GM19455 (cell line): ENCODE results near the gene KLK7.
"Not testable (repeated sequence)": the region's sequence is repeated elsewhere in the genome, so short reads cannot be mapped to it uniquely, and the experiment has no call there.

Experiments used
- ATAC-seq: cut with Tn5 transposase; IDR thresholded peaks from one replicate; pipeline ENCODE4 v1.9.1; 2021; ENCODE audit not compliant: unreplicated experiment

The KLK7 gene

DNA sequence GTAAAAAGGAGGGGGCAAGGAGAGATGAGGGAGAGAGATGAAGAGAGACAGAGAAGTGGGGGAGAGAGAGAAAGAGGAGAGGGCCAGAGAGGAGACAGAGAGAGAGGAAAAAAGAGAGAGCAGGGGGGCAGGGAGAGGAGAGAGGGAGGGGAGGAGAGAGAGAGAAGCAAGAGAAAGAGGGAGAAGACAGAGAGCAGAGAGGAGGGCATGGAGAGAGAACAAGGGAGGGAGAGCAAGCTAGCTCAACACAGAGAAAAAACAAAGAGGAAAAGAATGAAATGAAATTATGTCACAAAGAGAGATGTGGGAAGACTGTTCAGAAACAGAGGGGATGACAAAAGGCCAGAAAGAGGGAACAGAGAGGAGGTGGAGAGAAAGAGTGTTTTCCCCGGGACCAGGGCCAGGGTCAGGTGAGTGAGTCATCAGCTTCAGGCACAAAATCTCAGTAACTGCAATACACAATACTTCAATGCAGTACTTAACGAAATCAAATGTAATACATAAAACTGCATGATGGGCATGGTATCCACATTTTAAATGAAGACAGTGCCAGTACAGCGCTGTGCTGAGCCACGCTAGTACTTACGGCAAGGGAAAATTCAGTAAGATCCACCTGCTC, 4.8 kb downstream of the KLK7 start:
- ATAC-seq: no peak

DNA sequence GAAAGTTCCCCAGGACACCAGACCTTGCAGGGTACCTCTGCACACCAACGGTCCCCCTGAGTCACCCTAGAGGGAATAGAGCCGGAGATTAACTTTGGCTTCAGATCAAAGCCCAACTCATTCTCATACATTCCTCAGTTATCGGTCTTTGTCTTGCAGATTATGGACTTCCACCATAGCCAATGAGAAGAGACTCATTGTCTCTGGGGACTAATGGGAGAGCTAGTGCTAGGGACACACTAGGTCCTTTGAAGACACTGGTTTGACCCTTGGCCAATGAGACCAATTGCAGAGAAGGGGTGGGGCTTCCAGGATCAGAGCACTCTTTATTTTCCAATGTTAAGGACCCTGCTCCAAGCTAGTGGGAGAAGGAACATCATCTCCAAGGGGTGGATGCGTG, 6.1 kb downstream of the KLK7 start:
- ATAC-seq: no peak

DNA sequence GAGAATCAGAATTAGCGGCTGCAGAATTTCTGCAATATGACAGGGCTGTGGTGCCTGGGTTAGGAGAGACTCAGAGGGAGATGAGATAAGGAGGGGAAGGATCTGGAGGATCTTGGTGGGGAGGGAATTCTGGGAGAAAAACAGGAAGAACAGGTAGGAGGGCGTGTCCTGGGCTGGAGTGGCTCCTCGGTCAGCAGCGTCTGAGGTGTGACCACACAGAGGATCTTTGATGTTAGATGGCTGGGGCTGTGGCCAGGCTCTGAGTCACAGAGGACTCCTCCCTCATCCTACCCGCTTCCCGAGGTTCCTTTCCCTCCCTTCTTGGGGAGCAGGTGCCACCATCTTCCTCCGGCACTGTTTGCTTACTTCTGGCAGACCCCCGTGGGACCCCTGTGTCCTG, 8.0 kb downstream of the KLK7 start:
- ATAC-seq: no peak

DNA sequence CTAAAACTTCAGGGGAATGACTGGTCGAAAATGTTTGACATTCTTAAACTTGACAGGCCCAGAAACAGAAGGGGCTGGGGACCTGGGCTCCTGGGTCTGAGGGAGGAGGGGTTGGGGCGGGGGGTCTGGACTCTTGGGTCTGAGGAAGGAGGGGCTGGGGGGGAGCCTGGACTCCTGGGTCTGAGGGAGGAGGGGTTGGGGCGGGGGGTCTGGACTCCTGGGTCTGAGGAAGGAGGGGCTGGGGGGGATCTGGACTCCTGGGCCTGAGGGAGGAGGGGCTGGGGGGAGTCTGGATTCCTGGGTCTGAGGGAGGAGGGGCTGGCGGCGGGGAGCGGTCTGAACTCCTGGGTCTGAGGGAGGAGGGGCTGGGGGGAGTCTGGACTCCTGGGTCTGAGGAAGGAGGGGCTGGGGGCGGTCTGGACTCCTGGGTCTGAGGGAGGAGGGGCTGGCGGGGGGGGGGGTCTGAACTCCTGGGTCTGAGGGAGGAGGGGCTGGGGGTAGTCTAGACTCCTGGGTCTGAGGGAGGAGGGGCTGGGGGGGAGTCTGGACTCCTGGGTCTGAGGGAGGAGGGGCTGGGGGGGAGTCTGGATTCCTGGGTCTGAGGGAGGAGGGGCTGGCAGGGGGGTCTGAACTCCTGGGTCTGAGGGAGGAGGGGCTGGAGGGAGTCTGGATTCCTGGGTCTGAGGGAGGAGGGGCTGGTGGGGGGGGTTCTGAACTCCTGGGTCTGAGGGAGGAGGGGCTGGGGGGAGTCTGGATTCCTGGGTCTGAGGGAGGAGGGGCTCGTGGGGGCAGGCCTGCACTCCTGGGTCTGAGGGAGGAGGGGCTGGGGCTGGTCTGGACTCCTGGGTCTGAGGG, 8.8 kb downstream of the KLK7 start:
- no peak for ATAC-seq

DNA sequence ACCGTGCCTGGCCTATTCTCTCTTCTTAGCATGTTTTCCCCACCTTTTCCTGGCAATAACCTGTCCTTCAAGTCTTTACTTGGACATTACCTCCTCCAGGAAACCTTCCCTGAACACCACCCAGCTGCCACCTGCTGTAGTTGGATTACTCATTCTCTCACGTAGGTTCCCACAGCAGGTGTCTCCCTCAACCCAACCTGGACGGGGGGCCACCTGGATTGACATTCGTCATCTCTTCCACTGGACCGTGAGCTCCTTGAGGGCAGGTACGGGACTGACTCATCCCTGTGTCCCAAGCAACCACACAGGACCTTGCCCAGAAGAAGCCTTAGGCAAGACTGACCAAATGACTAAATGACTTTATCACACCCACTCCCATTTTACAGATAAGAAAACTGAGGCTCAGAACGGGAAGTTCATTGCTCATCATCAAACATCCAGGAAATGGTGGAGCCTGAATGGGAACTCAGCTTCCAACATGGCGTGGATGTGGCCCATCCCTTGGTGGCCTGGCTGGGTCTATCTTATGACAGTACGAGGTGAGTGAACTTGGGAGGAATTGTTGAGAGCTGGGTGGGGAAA, 10.8 kb downstream of the KLK7 start:
- ATAC-seq: no peak

DNA sequence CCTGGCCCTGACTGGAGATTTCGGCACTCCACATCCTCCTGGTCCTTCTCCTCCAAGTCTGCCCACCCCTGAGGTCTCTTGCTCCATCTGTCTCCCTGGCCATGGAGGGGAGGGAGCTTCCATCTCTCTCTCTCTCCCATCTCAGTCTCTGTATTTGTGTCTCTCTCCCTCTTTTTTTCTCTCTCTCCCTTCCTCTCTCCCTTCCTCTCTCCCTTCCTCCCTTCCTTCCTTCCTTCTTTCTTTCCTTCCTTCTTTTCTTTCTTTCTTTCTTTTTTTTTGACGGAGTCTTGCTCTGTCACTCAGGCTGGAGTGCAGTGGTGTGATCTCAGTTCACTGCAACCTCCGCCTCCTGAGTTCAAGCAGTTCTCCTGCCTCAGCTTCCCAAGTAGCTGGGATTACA, 13.9 kb downstream of the KLK7 start:
- ATAC-seq: not testable (repeated sequence)

DNA sequence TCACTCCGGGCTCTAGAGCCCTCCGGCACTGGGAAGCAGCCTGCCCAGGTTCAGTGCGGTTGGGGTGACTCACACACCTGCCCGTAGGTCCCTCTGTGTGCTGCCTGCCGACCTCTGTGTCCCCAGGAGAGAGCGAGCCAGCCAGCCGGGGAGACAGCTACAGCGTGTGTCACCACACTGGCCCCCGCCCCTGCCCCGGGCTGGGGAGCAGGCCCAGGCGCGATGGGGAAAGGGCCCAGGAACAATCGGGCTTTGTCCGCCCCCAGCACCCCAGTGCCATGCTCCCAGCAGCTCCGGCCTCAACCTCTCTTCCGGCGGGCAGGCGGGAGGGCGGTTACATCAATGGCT, 14.3 kb downstream of the KLK7 start, which contains the start of gene KLK6:
Gene KLK6, minus strand, starts transcription at position 179 of the 348 bp plus-strand sequence. CDS start 1,487 bp downstream, outside the sequence.
- ATAC-seq: no peak

DNA sequence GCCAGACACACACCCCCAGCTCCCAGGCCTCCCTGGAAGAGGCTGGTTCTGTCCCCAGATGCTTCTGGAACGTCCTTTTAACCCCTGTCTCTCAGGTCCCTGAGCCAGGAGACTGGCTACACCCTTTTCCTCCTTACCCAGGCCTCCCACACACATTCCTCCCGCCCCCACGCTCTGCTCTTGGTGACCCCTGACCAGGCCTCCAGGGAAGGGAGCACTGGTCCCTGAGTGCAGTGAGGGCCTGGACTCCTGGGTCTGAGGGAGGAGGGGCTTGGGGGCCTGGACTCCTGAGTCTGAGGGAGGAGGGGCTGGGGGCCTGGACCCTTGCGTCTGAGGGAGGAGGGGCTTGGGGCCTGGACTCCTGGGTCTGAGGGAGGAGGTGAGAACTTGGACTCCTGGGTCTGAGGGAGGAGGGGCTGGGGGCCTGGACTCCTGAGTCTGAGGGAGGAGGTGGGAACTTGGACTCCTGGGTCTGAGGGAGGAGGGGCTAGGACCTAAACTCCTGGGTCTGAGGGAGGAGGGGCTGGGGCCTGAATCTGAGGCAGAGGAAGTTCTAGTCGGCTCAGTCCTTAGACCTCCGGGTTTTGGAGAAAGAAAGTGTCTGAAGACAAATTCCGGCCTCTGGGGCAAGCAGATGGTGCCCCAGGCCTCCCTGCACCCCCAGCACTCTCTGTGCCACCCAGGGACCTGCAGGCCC, 14.9 kb downstream of the KLK7 start:
- no peak for ATAC-seq

DNA sequence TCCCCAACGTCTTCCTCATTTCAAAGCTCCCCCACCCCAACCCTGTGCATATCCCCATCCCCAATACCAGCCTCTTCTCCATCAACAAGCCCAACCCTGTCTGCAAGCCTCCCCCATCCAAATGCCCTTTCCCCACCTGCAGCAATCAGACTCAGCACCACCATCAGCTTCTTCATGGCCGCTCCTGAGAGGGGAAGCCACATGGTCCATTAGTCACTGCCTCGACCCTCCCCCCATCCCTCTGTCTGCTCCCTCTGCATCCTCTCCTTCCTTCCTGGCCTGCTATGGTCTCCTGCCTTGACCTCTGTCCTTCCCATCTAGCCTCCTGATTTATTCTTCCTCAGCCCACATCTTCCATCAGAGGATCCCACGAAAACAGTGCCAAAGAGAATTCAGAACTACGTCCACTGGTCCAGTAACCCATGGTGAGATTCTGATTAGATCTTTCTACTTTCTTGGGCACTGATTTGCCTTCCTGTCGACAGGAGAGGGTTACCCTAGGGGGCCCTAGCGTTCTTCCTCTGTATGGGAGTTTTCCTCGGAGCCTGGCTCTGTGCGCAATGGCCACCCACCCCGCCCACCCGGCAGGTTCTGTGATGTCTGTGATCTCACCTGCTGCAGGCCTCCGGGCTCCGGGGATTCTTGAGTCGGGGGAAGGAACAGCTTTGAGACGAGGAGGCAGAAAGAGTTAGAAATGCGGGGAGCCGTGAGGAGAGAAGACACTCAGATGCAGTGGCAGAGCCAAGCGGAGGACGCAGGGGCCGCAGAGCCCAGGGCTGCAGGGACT, 15.6 kb downstream of the KLK7 start:
- no peak for ATAC-seq

DNA sequence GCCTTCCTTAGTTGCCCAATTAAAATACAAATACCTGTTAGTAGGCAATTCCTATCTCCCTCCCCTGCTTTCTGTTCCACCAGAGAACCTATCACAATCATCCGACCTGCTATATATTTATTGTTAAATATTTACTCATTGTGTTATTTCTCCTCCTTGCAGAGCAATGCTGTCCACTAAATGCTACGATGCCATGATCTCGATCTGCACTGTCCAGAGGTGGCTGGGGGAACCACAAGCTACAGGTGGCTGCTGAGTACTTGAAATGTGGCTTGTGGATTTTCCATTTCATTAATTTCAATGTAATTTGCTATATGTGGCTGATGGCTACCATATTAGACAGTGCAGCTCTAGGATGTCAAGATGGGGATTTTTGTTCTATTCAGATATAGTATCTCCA, 19.5 kb downstream of the KLK7 start:
- ATAC-seq: no peak

DNA sequence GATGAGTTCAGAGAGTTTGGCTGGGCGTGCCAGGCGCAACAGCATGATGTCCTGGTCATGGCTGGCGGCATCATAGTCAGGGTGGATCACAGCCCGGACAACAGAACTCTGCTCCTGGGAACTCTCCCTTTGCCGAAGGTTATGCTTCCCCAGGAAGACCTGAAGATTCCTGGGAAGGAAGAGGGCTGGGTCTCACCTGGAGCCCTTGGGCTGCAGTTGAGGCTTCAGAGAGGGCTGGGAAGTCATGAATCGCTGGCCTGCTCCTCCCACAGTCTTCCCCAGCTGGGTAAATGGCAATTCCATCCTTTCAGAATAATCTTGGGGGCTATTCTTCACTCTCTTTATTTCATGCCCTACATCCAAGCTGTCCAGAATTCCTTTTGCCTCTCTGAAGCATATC, 20.3 kb downstream of the KLK7 start:
- ATAC-seq: no peak

DNA sequence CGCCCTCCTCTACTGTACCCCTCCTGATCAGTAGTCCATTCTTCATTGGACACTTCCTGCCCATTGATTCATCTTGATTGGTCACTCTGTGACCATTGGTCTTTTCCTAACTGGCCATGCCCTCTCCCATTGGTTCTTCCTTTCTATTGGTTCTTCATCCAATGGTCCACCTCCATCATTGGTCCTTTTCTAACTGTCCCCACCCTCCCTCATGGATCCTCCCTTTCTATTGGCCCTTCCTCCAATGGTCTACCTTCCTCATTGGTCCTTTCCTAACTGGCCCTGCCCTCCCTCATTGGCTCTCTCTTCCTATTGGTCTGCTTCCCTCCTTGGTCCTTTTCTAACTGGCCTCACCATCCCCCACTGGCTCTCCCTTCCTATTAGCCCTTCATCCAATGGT, 21.5 kb downstream of the KLK7 start:
- ATAC-seq: no peak

DNA sequence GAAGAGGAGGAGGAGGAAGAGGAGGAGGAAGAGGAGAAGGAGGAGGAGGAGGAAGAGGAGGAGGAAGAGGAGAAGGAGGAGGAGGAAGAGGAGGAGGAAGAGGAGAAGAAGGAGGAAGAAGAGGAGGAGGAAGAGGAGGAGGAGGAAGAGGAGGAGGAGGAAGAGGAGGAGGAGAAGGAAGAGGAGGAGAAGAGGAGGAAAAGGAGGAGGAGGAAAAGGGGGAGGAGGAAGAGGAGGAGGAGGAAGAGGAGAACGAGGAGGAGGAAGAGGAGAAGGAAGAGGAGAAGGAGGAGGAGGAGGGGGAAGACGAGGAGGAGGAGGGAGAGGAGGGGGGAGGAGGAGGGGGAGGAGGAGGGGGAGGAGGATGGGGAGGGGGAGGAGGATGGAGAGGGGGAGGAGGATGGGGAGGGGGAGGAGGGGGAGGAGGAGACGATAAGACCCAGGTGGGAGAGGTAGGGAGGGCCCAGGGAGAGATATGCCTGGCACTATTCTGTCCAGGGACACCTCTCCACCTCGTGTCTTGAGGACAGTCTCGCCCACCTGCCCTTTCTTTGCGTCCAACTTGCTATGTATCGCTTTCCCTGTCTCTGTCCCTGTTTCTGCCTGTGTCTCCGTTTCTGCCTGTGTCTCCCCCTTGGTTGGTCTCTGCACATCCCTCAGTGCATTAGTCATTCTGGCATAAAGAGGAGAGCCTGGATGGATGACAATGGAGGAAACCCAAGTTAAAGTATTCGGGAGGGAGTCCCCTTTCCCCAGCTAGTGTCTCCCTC, 23.8 kb downstream of the KLK7 start:
- ATAC-seq: no peak

DNA sequence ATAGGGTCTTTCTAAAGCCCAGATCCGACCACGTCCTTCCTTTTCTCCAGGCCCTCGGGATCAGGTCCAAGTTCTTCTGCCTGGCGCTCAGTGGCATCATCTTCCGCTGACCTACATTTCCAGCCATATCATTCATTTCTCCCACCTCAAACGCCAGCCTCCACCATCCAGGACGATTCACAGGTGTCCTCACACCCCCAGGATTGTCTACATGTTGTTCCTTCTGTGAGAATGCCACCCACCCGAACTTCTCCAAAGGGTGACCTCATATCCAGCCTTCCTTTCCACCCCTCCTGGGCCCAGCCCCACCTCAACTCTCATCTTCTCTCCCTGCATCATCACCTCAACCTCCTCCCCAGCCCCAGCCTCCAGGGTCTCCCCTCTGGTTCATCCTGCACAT, 26.1 kb downstream of the KLK7 start:
- ATAC-seq: no peak

DNA sequence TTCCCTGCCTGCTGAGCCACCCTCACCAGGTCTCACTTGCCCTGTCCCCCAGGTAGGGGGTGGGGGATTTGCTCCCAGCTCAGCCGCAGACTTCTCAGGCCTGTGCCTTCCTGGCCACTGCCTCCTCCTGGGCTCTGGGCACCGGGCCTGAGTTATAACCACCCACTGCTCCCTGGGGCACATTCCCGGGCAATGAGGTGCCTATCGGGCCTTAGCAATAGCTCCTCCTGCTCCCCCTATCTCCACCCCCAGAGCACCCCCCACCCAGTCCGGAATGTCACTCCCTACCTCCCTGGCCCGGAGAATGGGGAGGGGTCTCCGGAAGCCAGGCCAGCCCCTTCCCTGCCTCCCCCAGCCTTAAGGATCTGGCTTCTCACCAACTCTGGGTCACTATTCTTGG, 30.8 kb downstream of the KLK7 start, which contains the start of gene KLK5:
Gene KLK5, minus strand, starts transcription at position 129 of the 400 bp plus-strand sequence. CDS start 381 bp downstream, outside the sequence.
- ATAC-seq: no peak

DNA sequence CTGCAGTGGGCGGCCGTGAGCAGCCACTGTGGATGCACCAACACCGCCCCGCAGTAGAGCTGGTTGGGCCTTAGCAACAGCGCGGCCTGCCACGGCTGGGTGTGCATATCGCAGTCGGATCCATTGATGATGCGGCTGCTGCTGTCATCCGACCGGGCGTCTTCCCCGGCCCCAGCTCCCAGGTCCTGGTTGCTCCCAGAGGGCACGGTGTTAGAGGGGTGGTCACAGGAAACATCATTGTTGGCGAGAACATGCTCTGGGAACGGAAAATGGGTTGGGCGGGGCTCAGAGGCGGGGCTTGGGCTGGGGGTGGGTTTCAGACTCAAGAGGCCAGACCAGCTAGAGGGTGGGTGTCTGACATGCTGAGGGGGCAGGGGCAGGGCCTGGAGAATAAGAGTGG, 33.9 kb downstream of the KLK7 start:
- no peak for ATAC-seq

DNA sequence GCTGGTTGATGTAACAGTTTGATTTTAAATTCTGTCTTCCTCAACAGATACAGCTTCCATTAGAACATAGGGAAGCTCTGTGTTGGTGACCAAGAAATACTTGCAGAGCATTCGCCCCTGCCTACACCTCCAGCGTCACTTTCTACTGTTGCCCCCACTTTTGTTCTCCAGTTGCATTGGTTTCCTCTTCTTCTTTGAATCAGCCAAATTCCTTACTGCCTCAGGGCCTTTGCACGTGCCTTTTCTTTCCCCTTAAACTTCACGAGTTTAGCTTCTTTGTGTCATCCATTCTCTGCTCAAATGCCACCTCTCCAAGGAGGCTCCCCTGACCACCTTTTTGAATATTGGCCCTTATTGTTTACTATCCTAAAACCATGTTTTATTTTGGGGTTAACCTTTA, 36.6 kb downstream of the KLK7 start:
- no peak for ATAC-seq

DNA sequence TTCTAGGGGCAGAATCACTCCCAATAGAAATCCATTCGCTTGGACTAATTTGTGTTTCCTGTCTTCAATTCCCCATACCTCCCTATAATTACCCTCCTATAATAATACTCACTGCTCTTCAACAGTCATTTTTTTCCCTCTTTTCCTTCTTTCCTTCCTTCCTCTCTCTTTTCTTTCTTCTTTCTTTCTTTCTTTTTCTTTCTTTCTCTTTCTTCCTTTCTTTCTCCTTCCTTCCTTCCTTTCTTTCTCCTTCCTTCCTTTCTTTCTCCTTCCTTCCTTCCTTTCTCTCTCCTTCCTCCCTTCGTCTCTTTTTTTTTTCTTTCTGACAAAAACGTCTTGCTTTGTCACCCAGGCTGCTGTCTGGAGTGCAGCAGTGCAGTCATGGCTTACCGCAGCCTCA, 38.9 kb downstream of the KLK7 start:
- no peak for ATAC-seq

DNA sequence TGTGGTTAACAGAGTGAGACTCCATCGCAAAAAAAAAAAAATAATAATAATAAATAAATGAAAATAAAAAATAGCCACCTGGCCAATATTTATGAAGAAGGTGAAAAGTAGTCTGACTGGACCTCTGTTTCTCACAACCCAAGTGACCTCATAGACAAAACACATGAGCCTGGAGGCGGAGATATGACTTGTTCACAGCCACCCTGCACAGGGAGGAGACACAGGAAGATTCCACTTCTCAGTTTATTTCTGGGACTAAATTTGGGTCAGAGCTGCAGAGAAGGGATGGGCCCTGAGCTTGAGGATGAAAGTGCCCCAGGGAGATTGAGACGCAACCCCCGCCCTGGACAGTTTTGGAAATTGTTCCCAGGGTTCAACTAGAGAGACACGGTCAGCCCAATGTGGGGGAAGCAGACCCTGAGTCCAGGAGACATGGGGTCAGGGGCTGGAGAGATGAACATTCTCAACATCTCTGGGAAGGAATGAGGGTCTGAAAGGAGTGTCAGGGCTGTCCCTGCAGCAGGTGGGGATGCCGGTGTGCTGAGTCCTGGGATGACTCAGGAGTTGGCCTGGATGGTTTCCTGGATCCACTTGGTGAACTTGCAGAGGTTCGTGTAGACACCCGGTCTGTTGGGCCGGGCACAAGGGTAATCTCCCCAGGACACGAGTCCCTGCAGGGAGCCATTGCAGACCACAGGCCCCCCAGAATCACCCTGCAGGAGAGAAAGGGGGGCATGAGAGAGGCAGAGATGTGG, 40.5 kb downstream of the KLK7 start:
- no peak for ATAC-seq
